GM18951 (cell line): ENCODE measurements around the gene SNX30.

Experiments used
- POLR2A ChIP-seq: IDR thresholded peaks from 4 replicates; pipeline ENCODE4 v1.6.1; 2011; ENCODE audit warnings: mild to moderate bottlenecking; ENCODE audit not compliant: insufficient read length, insufficient read depth; ENCODE audit errors: extremely low read depth
- in situ Hi-C: fragments of 300-500 bp; cut with MboI; formaldehyde crosslinking; loops from one replicate; pipeline ENCODE4 v1.12.0; 2022; ENCODE audit warnings: low sequenced_read_pairs, mixed read lengths, inconsistent platforms; ENCODE audit not compliant: unreplicated experiment

SNX30 gene

DNA sequence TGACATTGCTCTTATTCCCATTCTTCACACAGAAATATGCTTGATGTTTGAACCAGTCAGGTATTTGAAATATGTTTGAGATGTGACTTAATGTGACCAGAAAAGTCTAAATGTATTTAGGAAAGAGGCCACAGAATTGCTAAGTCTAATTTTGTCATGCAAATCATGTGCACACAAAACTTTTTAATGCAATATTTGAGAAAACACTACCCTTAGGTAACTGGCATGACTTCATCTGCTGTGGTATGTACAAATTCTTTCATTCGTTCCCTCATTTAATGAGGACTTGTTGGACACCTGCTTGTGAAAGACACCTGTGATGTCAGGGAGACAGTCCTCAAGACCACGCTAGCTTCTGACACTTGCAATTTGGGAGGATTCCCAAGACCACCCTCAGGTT is 161.2 kb downstream of the SNX30 start:
- TF ChIP-seq POLR2A: no peak
- in situ Hi-C loops: no loop called here

DNA sequence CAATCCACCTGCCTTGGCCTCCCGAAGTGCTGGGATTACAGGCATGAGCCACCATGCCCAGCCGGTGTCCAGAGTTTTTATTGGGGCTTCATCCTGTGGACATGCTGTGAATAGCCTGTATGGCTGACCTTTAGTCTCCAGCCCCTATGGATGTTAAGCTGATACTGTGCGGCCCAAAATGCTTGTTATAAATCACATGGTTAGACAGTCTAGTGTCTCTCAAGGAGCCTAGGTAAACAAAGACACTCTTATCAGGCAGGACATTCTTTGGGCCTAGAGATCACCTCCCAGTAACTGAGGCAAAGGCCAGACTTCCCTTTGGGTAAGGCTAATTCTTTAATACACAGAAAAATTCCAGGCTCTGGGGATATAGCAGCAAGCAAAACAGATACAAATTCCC is 162.1 kb downstream of the SNX30 start:
- no peak for TF ChIP-seq POLR2A
- in situ Hi-C loops: no loop called here

DNA sequence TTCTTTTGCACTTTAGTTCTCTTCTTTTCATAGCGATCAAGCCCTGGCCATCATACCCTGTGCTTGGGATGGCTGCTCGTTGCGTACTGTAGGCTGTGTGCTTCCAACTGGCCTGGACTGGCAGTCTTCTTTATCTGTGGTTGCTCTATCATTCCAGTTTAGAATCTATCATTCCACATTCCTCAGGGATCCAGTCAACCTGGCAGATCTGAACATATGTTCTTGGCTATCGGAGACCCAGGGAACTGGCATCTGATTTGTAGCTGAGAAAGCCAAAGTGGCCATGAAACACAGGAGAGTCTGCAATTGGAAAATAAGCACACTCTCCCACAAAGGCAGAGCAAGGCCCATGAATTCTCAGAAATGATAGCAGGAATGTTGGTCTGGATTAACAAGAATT is 162.8 kb downstream of the SNX30 start:
- in situ Hi-C loops: no loop called here
- TF ChIP-seq POLR2A: no peak

DNA sequence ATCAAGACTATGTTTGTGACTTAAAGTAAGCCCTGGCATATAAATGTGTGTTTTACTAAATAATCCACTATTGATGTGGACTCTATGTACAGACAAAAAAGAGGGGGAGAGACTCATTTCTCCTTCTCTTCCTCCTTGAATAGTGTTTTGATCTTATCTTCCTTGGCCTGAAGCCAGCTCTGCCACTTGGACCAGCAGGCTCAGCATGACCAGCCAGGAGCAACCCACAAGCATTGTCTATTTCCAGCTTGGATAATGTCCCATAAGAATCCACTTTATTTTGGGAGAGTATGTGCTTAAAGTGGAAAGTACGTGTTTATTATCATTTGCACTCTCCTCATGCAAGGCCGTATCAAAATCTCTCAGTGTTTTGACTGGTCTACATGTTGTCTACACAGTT is 164.0 kb downstream of the SNX30 start:
- TF ChIP-seq POLR2A: no peak

DNA sequence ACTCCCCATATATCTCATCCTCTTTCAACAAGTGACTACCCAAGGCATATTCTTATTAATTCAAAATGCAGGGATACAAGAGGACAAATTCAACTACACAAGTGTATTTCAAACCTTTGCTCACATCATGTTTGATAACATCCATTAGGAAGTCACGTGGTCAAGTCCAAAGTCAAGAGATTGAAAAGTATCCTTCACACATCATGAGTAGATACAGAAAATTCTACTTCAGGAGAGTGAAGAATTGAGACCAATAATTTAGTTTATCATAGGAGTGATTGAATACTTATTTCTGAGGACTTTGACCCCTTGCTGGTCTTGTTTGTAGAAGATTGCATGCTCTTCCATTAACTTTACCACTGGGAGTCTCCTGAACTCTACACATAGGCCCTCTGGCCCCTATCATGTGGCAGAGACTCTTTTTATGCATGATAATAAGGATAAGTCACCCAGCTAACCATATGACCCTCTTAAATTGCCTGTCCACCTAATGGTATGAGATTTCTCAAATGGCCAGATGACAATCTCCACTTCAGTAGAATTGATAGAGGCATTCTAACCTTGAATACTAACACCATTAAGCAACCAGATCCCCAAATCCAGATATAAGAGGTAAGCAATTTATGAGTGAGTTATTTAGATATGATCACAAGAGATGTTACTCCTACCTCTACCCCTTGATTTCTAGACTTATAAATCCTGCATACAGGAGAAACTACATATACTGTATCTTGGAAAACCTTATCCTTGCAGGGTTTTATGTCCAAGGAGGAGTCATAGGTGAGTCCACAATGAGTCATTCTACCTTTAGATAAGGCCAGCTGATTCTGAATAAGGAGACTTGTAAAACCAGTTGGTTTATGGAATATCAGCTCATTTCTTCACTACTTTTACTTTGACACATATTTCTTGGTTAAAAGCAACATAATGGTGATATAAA is 166.8 kb downstream of the SNX30 start:
- no peak for TF ChIP-seq POLR2A
- in situ Hi-C loops: no loop called here

More for the DNA sequence above, 164.0 kb downstream of the SNX30 start:
- in situ Hi-C loops: no loop called here

DNA sequence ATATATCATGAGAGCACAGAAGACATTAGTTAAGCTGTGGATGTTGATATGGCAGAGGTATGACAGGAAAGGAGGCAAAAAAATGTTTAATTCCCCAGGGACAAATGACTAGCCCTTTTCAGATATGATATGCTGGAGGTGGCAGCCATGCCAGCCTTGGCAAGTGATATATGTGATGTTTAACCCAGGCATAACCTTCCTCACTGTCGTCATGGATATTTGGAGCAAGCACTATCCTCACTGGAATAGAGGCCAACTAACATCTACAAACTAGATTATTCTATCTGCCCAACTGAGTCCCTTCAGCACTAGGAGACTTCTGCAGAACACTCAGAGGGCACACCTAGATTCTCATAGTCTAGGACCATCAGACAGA is 167.4 kb downstream of the SNX30 start:
- in situ Hi-C loops: no loop called here
- no peak for TF ChIP-seq POLR2A

DNA sequence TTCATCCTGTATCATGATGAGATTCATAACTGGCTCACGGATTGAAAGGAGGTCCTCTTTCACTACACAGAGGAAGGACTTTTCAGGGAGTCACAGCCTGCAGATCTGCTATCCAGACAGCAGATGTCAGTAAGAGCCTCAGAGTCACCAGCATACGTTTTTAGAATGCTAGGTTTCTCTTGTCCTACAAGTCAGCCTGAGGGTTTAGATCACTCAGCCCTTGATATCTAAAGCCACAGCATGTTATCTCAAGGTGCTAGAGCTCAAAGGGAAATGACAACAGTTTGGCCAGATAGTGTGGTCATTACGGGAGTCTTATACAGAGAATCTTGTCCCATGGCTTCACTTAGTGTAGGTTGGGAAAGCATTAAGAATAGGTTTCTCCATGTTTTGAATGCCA is 171.0 kb downstream of the SNX30 start:
- TF ChIP-seq POLR2A: no peak
- in situ Hi-C loops: no loop called here
